Measurements from ENCODE around the gene CPNE9.

CPNE9 gene

DNA sequence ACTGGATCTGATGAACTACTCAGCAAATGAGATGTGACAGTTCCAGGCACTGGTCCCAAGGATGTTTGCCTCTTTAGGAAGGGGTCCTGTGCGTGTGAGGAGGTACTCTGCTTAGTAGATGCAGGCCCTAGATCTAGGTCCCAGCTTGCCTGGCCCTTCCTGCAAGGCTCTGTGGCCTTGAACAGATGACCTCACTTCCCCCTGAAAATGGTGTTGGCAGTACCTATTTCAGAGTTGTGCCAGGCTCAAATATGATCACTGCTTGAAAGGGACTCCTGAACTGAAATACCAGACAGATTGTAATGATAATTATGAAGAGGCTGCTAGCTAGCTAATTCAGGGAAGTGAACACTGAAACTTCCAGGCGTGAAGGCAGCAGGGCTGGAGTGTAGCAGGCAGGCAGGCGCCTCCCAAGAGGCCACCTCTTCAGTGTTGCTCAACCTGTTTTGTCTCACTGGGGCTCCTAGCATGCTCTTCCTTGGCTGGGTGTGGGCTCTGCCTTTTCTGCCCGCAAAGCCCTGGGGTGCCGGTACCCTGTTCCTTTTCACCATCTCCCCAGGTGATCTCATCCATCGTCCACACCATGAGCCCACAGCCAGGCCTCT, 24.1 kb upstream of the CPNE9 start:
- TF ChIP-seq, protein P1, sequence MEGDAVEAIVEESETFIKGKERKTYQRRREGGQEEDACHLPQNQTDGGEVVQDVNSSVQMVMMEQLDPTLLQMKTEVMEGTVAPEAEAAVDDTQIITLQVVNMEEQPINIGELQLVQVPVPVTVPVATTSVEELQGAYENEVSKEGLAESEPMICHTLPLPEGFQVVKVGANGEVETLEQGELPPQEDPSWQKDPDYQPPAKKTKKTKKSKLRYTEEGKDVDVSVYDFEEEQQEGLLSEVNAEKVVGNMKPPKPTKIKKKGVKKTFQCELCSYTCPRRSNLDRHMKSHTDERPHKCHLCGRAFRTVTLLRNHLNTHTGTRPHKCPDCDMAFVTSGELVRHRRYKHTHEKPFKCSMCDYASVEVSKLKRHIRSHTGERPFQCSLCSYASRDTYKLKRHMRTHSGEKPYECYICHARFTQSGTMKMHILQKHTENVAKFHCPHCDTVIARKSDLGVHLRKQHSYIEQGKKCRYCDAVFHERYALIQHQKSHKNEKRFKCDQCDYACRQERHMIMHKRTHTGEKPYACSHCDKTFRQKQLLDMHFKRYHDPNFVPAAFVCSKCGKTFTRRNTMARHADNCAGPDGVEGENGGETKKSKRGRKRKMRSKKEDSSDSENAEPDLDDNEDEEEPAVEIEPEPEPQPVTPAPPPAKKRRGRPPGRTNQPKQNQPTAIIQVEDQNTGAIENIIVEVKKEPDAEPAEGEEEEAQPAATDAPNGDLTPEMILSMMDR (IDR thresholded peaks at IDR 0.05; ENCODE audit: control insufficient read depth, insufficient read depth, low read depth, low read length, missing control alignments) = no peak
- DNase-seq (ENCODE audit: low read depth) = no peak
- H3K4me3 ChIP-seq (ENCODE audit: control insufficient read depth, low read depth, low read length) = no peak overlapping the region

DNA sequence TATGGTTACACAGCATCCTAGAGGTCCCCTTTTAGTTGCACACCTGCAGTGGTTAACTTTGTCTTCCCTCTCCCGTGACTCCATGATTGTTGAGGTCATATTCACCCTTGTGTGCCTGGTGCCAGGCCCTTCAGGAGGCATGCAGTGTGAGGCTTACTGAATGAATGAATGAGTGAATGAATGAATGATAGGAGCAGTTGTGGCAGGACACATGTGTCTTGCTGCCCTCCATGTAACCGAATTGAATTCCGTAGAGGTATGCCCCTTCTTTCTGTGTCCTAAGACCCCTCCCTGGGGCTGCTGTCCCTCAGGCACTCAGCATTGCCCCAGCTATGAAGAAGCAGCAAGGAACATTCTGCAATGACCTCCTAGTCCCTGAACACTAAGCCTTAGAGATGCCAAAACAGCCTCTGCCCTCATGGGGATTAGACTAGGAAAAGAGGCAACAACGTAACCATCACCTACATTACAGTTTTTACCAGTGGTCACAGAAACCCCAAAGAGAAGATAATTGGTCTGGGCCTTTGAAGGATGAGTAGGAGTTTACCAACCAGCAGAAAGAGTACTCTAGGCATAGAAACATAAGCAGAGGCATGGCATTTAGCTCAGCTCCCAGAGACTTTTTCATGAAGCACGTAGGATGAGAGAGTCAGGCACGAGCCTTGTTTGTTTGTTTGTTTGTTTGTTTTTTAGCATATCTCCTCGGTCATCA, 22.5 kb upstream of the CPNE9 start:
- no peak overlapping the region for H3K4me3 ChIP-seq (ENCODE audit: control insufficient read depth, low read depth, low read length)
- TF ChIP-seq, protein P1 (IDR thresholded peaks at IDR 0.05; ENCODE audit: control insufficient read depth, insufficient read depth, low read depth, low read length, missing control alignments) = no peak
- DNase-seq (ENCODE audit: low read depth) = no peak

DNA sequence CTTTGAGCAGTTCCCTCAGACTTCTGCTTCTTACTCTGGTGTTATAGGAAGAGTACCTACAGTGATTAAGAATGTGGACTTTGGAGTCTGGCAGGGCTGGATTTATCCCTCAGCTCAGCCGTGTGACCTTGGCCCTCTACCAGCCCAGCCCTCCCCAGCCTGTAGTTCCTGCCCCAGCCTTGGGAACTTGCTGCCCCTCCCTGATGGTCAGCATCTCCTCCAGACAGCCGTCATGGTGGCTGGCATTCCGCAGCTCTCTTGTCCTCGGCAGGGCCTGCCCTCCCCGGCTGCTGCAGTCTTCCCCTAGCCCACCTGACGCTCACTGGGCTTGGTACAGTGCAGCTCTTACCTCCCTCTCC, 21.9 kb upstream of the CPNE9 start:
- DNase-seq (ENCODE audit: low read depth) = no peak
- TF ChIP-seq, protein P1 (IDR thresholded peaks at IDR 0.05; ENCODE audit: control insufficient read depth, insufficient read depth, low read depth, low read length, missing control alignments) = no peak
- H3K4me3 ChIP-seq (ENCODE audit: control insufficient read depth, low read depth, low read length) = no peak overlapping the region

DNA sequence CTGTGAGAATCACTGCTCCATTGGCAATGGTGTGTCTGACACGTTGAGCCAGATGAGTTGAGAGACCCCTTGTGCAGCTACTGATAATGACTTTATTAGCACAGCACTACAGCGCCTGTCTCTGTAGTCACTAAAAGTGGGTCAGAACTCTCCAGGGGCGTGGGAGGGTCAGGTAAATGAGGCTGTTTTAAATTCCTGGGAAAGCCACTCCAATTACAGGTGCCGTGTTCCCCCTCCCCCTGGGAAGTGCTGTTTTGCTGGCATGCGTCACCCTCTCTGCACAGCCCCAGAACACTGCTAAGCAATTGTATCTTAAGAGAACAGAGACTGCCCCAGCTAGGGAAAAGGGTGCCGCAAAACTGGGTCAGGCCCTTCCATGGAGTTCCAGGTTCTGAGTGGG, 21.5 kb upstream of the CPNE9 start:
- TF ChIP-seq, protein P1 (IDR thresholded peaks at IDR 0.05; ENCODE audit: control insufficient read depth, insufficient read depth, low read depth, low read length, missing control alignments) = no peak
- H3K4me3 ChIP-seq (ENCODE audit: control insufficient read depth, low read depth, low read length) = no peak overlapping the region
- DNase-seq (ENCODE audit: low read depth) = no peak

DNA sequence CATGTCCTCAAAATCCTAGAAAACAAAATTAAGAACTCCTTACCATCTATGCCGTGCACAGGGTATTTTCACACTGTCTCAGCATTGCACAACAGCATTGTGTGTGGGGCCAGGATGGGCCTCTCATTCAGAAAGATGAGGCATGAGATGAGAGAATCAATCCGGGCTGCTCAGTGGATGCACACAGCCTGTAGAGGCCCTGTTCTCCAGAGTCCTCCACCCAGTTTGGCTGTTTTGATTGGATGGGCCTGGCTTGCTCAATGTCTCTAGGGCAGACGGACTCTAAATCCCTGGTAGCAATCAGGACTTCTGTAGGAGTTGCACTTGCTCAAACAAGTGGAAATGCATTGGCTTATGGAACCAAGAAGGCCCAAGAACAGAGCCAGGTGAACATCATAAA, 20.2 kb upstream of the CPNE9 start:
- TF ChIP-seq, protein P1 (IDR thresholded peaks at IDR 0.05; ENCODE audit: control insufficient read depth, insufficient read depth, low read depth, low read length, missing control alignments) = no peak
- DNase-seq (ENCODE audit: low read depth) = no peak

DNA sequence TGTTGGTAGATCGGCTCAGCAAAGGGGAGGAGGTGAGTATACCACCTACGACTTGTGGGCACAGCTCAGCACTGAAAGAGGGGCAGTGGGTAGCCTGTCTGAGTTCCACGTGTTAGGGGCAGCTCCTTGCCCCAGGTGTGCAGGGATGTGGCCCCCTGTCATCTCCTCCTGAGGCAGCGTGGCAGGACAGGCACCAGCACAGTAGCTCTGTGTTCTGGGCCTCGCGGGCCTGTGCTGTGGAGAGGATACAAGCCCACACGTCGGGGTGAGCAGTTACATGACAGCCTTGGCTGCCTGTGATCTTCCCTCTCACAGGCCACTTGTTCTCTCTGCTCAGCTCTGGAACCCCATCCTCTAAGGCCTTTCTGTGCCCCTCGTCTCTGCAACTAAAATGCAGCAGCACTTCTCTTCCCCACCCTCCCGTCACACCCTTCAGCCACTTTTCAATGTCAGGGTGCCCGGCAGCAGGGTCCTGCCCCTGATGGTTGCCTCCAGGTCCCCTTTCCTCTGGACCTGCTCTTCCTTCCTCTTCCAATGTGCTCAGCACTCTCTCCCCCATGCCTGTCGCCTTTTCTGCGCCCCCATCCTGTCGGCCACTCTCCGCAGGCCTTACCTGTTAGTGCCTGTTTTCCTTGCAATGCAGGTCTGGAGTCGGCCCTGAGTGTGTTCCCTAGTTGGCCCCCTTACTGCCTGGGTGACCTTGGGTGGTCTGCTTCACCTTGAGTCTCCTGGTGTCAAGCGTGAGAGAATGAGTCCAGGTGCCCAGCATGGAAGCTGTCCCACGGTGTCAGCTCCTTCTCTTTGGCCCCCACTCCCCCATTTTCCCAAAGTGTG, 18.2 kb upstream of the CPNE9 start:
- DNase-seq (ENCODE audit: low read depth) = no peak

More for the DNA sequence above, 20.2 kb upstream of the CPNE9 start:
- no peak overlapping the region for H3K4me3 ChIP-seq (ENCODE audit: control insufficient read depth, low read depth, low read length)

More for the DNA sequence above, 18.2 kb upstream of the CPNE9 start:
- no peak overlapping the region for H3K4me3 ChIP-seq (ENCODE audit: control insufficient read depth, low read depth, low read length)
- TF ChIP-seq, protein P1 (IDR thresholded peaks at IDR 0.05; ENCODE audit: control insufficient read depth, insufficient read depth, low read depth, low read length, missing control alignments) = no peak

Measured in AG09309 (cell line).